NCI-H2196 treated with DMSO at 0.1 percent for 48 hours (cell line): ENCODE measurements around the gene C1orf122.

Source experiments
- DNase-seq: peaks from one replicate; lab custom pipeline; 2025; ENCODE audit not compliant: unreplicated experiment; lab: John Stamatoyannopoulos, UW

C1orf122 gene

DNA sequence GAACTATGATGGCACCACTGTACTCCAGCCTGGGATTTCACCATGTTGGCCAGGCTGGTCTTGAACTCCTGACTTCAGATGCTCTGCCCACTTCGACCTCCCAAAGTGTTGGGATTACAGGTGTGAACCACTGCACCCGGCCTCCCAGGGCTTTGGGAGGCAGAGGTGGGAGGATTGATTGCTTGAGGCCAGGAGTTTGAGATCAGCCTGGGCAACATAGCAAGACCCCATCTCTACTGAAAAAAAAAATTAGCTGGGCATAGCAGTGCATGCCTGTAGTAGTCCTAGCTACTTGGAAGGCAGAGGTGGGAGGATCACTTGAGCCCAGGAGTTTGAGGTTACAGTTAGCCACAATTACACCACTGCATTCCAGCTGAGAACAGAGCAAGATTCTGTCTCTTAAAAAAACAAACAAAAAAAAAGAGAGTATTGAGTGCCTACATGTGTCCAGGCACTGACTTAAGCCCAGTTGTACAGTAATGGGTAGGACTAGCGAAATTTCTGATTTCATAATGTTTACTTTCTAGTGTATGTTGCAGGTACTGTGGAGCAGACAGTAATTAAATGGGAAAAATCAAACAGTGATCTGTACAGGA is 9.7 kb upstream of the C1orf122 start:
- no peak for DNase-seq

DNA sequence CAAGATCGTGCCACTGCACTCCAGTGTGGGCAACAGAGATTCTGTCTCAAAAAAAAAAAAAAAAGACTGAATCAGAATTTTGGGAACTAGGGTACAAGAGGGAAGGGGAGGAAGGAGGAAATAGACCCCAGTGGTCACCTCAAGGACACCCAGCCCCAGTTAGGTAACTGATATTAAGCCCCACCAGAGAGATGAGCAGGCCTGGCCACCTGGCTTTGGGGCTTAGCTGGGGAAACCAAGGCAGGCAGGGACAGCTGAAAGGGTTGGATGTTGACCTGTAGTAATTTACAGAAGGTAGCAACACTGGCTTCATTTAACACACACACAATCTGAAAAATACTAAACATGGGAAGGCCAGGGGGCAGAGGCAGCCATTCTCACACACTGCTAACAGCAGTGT is 5.2 kb upstream of the C1orf122 start:
- DNase-seq, result no peak

DNA sequence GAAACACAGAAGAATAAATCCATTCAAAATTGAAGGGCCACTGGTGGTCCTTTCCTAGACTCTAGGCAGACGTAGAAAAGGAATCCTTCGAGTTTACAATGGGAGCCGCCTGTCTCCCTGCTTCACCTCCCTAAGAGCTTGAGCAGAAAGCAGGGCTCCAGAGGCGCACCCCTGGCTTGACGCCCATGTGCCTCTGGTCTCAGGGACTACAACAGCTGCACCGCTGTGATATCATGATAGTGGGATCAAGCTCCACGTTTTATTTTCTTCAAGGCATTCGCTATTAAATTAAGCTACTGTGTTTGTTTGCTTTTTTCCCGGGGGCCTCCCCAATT is 403 bp upstream of the C1orf122 start:
- no peak for DNase-seq

DNA sequence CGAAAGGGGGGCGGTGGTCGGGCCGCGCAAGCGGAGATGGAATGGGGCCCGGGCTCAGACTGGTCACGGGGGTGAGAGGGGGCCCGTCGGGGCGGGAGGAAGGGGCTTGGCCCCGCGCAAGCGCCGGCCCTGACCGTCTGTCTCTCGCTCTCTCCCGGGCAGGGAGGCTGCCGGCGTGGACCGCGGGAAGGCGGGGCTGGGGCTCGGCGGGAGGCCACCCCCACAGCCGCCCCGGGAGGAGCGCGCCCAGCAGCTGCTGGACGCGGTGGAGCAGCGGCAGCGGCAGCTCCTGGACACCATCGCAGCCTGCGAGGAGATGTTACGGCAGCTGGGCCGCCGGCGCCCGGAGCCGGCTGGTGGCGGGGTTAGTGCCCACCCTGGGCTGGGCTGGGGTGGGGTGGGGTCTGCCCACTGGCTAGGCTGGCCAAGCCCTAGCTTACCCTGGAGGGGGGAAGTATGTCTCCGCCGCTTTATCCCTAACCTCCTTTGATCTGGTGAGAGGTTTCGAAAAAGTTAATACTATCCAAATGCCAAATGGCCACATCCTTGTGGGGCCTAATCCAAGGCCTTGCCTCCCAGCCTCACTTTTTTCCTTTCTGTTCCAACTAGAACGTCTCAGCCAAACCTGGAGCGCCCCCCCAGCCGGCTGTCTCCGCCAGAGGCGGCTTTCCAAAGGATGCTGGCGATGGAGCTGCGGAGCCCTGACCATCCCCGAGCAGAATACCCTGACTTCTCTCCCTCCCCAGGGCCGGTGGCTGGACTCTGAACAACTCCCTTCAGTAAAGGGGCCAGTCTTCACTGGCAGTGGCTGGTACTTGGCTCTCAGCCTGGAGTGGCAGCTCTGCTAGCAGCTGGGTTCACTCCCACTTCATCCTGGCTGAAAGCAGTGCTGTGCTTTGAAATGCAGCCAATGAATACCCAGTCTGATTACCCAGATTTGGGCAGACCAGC is 1.1 kb downstream of the C1orf122 start:
- peak; percentile 50 for DNase-seq

DNA sequence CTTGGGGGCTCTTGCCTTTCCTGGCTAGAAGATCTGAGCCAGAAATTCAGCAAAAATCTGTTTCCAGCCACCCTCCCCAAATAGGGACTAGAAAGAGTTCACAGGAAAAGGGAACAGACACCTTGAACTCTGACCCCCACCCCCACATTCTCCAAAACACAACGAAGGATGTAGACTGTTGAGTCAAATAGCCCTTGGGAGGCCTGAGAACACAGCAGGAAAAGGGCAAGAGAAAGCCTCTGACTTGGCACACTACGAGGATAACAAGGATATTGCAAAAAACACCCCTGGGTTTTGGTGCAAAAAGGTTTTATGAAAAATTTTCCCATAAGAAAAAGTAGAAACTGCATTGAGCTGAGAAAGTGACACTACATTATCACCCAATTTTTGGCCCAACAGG is 2.4 kb downstream of the C1orf122 start:
- DNase-seq, result no peak

DNA sequence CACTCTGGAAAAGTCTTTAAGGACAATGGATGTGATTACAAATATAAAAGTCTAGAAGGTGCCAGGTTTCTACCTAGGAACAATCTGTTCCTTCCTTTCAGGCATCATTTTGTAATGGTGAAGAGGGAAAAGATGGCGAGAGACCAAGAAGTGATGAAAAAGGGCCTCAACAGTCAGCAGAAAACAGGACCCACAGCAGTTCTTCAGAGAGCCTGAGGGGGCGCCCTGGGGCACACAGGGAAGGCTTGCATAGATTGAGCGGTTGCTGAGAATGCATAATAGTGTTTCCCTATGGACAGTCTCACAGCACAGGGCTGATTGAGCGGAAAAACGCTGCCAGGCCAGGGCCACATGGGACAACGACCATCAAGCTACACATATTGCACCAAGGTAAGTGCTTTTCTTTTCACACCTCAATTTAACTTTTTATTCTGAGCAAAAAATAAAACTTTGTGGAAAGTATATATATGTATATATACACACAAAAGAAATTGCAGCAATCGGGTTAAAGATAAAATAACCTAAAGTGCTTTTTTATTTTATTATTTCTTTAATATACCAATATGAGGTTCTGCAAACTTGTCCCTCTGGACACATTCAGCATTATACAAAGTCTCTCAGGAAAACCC is 3.6 kb downstream of the C1orf122 start:
- peak; percentile 79 for DNase-seq

DNA sequence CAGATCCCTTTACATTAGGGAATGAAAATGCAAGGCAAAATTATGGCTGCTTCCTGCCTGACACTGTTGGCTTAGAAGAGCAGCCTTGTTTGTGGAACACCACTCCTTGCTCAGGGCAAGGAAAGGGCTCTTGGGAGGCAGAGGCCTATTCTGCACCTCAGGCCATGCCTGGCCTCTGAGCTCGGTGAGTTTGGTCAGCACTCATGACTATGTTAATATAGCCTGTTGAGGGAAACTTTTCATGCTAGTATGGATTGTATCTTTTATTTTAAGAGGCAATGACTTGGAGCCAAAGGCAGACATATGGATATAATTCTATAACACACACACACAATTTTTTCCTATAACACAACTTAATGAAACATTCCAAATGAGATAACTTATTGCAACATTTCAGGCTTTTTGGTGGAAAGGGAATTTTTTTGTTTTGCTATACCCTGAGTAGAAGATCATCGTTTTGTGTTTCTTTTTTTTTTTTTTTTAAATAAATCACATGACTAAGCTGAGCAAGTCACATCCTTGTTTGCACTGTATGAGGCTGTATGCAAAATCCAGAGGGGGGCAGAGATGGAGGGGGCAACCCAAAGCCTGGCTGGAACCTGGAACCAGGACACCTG is 6.0 kb downstream of the C1orf122 start:
- no peak for DNase-seq

DNA sequence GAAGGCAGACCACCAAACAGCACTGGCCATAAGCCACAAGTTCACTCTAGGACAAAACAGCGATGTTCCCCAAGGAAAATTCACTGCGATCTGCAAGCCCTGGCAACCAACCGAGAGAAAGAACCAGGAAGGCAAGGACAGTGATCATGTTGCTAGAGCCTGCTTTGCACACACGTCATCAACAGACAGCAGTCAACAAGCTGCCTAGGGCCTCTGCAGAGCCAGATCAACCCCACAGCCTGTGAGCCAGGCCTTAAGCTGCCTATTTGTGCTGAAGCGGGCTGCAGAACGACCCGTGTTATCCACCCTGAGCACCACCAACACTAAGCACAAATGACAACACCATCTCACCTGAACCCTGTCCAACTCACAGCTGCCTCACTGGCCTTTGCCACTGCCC is 6.7 kb downstream of the C1orf122 start:
- no peak for DNase-seq

DNA sequence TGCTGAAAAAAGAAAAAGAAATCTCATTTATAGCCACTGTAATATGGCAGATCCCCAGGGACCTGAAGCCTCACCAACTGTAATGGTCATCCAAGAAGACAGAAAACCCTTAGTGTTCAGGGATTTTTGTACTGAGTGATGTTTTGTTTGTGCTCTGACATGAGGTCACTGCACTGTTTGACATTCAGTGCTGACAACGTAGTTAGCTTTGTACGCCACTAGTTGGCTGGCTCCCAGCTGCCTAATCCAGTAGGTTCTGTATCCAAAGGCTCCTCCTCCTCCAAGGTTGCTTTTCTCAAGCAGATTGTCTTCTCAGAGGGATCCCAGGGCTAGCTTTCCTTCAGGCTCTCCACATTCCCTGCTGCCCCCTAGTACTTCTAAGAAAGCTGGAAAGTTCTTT is 9.9 kb downstream of the C1orf122 start:
- DNase-seq, result peak; percentile 36

DNA sequence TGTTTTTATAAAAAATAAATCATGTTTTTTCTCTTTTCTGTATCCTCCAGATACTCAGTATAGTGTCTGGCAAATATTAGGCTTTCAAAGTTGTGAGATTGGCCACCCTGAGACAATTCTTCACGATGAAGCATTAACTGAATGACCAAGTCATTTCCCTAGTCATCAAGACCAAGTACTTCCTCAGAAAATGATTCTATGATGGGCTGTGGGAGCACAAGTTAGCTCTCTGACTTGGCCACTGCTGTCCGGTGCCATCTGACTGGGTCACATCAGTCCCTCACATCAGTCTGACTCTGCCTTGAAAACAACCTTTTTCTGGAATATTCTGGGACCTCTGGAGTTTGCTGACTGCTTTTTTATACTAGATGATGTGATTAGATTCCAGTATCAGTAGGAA is 13.9 kb downstream of the C1orf122 start:
- DNase-seq, result no peak

DNA sequence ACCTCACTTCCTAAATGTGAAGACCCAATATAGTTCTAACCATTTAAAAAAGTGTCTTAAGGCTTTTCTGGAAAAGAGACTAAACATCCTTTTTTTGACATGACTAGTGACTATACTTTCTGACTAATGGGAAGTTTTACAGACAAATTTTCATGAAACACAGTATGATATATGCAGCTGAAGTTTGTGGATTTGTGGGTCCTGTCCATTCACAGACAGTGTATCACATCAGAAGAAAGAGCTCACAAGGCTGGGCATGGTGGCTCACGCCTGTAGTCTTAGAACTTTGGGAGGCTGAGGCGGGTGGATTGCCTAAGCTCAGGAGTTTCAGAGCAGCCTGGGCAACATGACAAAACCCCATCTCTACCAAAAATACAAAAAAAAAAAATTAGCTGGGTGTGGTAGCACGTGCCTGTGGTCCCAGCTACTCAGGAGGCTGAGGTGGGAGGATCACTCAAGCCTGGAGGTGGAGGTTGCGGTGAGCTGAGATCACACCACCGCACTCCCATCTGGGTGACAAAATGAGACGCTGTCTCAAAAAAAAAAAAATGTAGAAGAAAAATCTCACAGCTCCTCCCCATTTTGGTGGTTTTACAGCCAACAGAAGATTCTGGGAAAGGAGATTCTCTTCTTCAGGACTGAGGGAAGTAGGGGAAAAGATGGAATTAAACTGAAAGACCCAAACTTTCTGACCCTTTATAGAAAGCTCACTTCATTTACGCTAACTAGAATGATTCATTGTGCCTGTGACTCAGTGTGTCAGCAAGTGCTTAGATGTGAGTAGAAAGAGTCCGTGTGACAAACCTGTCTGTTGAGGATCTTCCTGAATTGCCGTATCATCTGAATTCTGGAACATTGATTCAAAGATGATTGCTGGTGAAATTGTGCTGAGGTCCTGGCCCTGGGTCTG is 15.6 kb downstream of the C1orf122 start:
- no peak for DNase-seq

DNA sequence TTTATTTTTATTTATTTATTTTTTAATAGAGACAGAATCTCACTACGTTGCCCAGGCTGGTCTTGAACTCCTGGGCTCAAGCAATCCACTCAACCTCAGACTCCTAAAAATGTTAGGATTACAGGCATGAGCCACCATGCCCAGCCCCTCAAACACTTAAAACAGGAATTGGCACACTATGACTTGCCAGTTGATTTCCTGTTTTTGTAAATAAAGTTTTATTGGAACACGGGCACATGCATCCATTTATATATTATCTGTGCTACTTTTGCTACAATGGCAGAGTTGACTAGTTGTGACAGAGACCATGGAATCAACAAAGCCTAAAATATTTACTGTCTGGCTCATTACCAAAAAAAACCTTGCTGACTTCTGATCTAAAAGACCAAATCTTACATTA is 16.4 kb downstream of the C1orf122 start:
- DNase-seq, result no peak

DNA sequence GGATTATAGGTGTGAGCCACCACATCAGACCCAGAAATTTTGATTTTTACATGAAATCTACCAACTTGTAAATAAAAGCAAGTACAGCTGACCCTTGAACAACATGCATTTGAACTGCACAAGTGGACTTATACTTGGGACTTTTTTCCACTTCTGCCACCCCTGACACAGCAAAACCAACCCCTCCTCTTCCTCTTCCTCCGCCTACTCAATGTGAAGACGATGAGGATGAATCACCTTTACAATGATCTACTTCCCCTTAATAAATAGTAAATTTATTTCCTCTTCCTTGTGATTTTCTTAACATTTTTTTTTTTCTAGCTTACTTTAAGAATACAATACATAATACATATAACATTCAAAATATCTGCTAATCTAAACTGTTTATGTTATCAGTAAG is 17.9 kb downstream of the C1orf122 start:
- DNase-seq, result no peak

DNA sequence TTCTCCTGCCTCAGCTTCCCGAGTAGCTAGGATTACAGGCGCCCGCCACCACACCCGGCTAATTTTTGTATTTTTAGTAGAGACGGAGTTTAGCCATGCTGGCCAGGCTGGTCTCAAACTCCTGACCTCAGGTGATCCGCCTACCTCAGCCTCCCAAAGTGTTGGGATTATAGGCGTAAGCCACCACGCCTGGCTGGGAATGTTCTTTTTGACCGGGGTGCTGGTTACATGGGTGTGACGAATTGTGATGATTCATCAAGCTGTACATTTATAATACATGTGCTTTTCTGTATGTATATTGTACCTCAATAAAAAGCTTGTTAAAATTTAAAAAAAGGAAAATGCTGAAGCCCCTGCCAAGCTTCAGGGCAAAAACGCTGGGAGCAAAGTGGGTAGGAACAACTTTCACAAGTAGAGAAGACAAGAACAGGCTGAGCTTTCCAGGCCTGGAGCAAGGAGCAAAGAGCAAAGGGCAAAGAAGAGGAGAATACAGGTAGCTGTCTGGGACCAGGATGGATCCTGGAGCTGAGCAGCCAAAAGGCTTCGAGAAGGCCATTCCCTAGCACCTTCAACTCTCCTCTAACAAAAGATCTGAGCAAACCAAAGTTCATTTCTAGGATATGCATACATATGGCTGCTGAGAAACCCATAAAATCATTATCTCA is 21.0 kb downstream of the C1orf122 start:
- DNase-seq, result no peak

DNA sequence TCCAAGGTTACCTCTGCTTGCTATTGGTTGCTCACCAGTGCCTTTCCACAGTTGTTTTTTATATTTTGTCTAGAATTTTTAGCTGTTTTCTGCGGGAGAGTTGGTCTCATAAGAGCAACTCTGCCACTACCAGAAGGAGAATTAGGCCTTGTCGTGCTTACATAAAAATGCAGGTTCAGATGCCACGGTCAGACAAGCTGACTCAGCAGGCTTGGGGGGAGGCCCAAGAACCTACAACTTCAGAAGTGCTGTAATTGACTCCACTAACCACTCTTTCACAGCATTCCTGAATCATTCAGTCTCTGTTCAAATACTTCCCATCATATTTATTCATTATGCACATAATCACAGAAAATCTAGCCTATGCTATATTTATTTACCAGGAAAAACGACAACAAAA is 23.5 kb downstream of the C1orf122 start:
- DNase-seq, result no peak

DNA sequence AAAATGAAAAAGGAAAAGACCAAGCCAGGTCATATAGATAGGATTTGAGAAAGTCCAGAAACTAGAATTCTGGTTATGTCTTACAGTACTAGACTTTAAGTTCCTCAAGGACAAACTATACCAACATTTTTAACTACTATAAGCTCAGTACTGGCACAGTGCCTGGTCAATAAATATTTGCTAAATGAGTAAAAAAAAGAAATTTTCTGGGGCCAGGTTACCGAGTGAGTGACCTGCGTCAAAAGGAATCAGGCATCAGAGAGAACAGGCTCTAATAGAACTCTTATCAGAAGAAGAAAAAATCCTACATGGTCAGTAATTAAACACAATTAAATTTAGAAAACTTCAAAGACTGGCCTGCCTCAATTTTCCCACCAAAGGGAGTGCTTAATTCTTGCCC is 24.2 kb downstream of the C1orf122 start:
- DNase-seq, result no peak

DNA sequence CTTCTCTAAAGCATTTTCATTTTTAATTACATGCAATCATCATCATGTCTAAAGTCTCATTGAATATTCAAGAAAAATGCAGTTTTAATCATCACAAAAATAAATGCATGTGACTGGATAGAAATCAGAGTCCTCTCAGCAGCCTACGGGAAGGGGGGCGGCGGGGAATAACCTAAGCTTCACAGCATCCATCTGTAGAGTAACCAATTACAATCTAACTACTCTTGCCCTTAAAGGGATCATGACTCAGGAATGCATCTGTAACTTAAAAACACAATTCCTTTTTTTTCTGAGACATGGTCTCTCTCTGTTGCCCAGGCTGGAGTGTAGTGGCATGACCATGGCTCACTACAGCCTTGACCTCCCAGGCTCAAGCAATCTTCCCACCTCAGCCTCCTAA is 29.2 kb downstream of the C1orf122 start:
- no peak for DNase-seq

DNA sequence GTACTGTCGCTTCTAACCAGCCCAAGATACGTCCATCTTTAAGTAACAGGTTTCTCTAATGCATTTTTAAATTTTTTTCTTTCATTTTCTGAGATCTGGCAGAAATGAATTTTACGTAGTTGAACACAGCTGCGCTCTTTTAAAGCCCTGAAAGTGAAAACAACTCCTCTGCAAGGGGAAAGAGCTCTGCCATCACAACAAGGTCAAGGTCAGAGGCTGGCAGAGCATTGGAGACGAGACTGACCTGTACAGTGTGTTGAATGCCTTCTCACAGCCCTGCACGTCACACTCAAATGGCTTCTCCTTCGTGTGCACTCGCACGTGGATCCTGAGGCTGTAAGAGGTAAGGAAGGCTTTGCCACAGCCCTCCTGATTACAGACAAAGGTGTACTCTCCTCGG is 32.1 kb downstream of the C1orf122 start:
- DNase-seq, result no peak

DNA sequence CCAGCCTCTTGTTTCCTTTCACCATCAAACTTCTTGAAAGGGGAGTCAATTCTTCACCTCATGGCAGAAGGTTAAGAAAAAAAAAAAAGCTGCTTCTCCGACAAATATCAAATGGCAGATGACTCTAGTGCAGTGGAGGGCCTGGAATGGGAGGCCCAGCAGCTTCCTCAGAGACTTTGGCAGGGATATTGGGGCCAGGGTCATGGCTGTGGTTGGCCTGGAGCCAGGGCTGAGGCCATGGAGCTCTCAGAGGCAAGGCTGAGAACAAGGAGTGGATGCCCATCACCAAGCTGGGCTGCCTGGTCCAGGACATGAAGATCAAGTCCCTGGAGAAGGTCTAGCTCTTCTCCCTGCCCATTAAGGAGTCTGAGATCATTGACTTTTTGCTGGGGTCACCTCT is 33.1 kb downstream of the C1orf122 start:
- no peak for DNase-seq

DNA sequence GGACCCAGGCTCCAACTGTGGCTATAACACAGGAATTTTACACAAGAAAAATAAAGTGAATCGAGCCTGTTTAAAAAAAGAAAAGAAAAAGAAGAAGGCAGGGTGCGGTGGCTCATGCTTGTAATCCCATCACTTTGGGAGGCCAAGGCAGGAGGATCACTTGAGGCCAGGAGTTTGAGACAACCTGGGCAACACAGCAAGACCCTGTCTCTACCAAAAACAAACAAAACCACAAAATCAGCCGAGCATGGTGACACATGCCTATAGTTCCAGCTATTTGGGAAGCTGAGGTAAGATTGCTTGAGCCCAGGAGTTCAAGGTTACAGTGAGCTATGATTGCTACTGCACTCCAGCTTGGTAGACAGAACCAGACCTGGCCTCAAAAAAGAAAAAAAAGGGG is 34.1 kb downstream of the C1orf122 start:
- no peak for DNase-seq
